Measurements from ENCODE around the gene KRT2. TPM values are rescaled to one million over a fixed set of nuclear protein-coding genes. Genes with fewer than 3 reads are reported as not detected.

KRT2 gene
- total RNA-seq, 1 donor from 2014 or later: not detected

GRCh38 chr12:52660934-52661499 lies 9.0 kb upstream of the KRT2 start:
- no peak for TF ChIP-seq CTCF (conservative IDR thresholded peaks at IDR 0.05)
- DNase-seq (ENCODE audit: extremely low spot score, unreplicated experiment): no peak
- H3K4me1 Mint-ChIP-seq (ENCODE audit: unreplicated experiment): no peaks in the 10 kb centered on the region
- H3K27ac Mint-ChIP-seq: no peak overlapping the region
- H3K27me3 Mint-ChIP-seq: peaks cover 32% of the 10 kb centered on the region
- H3K36me3 Mint-ChIP-seq: no peaks in the 10 kb centered on the region
- no peaks in the 10 kb centered on the region for H3K9me3 Mint-ChIP-seq
- H3K4me3 Mint-ChIP-seq: no peak overlapping the region

- TF ChIP-seq CTCF (conservative IDR thresholded peaks at IDR 0.05): no peak
- Mint-ChIP-seq H3K27ac (no peak overlapping the region), H3K4me3 (no peak overlapping the region), H3K36me3 (no peaks in the 10 kb centered on the region), H3K4me1 (ENCODE audit: unreplicated experiment) (peaks cover 4% of the 10 kb centered on the region), H3K9me3 (no peaks in the 10 kb centered on the region), H3K27me3 (peaks cover 32% of the 10 kb centered on the region)
- no peak for DNase-seq (ENCODE audit: extremely low spot score, unreplicated experiment)
Measured at GRCh38 chr12:52659951-52660350, 7.9 kb upstream of the KRT2 start.

- H3K4me1 Mint-ChIP-seq (ENCODE audit: unreplicated experiment): peaks cover 4% of the 10 kb centered on the region
- DNase-seq (ENCODE audit: extremely low spot score, unreplicated experiment): no peak
- peaks cover 37% of the 10 kb centered on the region for H3K27me3 Mint-ChIP-seq
- no peak overlapping the region for H3K4me3 Mint-ChIP-seq
- H3K9me3 Mint-ChIP-seq: no peaks in the 10 kb centered on the region
- no peak overlapping the region for H3K27ac Mint-ChIP-seq
- TF ChIP-seq CTCF (conservative IDR thresholded peaks at IDR 0.05): no peak
- no peaks in the 10 kb centered on the region for H3K36me3 Mint-ChIP-seq
Measured at GRCh38 chr12:52659395-52659794, 7.4 kb upstream of the KRT2 start.

GRCh38 chr12:52658196-52658595 lies 6.2 kb upstream of the KRT2 start:
- peaks cover 45% of the 10 kb centered on the region for H3K27me3 Mint-ChIP-seq
- H3K36me3 Mint-ChIP-seq: no peaks in the 10 kb centered on the region

GRCh38 chr12:52657250-52657902 lies 5.4 kb upstream of the KRT2 start:
- no peaks in the 10 kb centered on the region for H3K36me3 Mint-ChIP-seq
- no peak for DNase-seq (ENCODE audit: extremely low spot score, unreplicated experiment)
- TF ChIP-seq CTCF (conservative IDR thresholded peaks at IDR 0.05): no peak
- peaks cover 49% of the 10 kb centered on the region for H3K27me3 Mint-ChIP-seq
- H3K4me3 Mint-ChIP-seq: no peak overlapping the region
- no peak overlapping the region for H3K27ac Mint-ChIP-seq
- no peaks in the 10 kb centered on the region for H3K9me3 Mint-ChIP-seq
- peaks cover 4% of the 10 kb centered on the region for H3K4me1 Mint-ChIP-seq (ENCODE audit: unreplicated experiment)

More at GRCh38 chr12:52658196-52658595, 6.2 kb upstream of the KRT2 start:
- TF ChIP-seq CTCF (conservative IDR thresholded peaks at IDR 0.05): no peak
- Mint-ChIP-seq H3K4me3 (no peak overlapping the region), H3K4me1 (ENCODE audit: unreplicated experiment) (peaks cover 4% of the 10 kb centered on the region), H3K9me3 (no peaks in the 10 kb centered on the region), H3K27ac (no peak overlapping the region)
- DNase-seq (ENCODE audit: extremely low spot score, unreplicated experiment): no peak
